ENCODE data around the gene TRAPPC2L. TPM values are rescaled to one million over a fixed set of nuclear protein-coding genes. Genes with fewer than 3 reads are reported as not detected.
"Not testable (repeated sequence)": the region's sequence is repeated elsewhere in the genome, so short reads cannot be mapped to it uniquely, and the experiment has no call there.

TRAPPC2L gene
- polyA plus RNA-seq, 3 donors, result 25.4 to 56.8 (median 47.6) TPM

DNA sequence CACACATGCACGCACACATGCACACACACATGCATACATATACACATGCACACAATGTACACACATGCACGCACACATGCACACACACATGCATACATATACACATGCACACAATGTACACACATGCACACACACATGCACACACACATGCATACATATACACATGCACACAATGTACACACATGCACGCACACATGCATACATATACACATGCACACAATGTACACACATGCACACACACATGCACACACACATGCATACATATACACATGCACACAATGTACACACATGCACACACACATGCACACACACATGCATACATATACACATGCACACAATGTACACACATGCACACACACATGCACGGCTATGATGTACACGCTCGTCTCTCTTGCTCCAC is 37.3 kb downstream of the TRAPPC2L start:
- not testable (repeated sequence) for H3K27ac ChIP-seq (ENCODE audit: low read depth, low read length)
- 81 to 97% (median 94%) methylated on average over 4 to 5 of the region's 6 CpGs for WGBS, 3 donors

DNA sequence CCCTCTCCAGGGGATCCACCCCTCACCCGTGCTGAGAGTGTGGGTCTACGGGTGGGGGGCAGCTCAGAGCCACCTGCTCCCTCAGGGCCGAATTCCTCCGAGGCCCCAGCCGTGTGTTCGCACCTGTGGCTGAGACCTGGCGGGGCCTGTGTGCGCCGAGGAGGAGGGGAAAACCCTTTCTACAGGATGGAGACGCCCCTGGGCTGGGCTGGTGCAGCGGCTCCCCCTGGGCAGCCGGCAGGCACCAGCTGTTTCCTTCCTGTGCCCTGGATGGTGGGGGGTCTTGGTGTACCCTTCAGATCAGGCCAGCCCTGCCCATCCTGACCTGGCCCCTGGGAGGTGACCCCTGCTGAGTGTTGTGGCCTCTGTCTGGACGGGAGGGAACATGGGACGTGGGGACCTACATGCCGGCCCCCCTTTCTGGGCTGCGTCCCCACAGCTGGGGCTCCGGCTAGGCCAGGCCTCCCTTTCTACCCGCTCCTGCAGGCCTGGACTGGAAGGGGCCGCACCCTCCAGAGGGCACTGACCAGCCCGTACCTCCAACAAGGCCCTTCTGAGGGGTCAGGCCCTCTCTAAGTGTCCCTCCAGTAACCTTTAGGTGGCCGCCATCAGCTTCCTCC is 37.9 kb downstream of the TRAPPC2L start:
- no peak overlapping the region for H3K27ac ChIP-seq (ENCODE audit: low read depth, low read length)
- 75 to 89% (median 83%) methylated on average over 21 of the region's 21 CpGs for WGBS, 3 donors

DNA sequence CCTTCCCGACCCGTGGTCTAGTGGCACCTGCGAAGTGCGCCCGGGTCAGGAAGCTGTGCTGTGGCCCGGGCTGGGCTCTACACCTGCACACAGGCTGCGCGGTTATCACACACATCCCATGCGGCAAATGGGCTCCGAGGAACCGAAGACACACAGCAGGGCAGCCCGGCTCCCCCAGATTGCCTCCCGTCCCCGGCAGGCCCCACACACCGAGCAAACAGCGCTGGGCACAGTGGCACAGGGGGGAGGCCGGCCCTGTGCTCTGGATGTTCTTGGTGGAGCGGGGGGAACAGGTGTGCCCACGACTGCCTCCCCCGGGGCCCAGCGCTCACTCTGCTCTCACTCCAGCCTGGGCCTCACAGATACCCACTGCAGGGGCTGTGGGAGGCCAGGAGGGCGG is 38.4 kb downstream of the TRAPPC2L start:
- 94 to 95% (median 94%) methylated on average over 22 of the region's 22 CpGs for WGBS, 3 donors
- H3K27ac ChIP-seq (ENCODE audit: low read depth, low read length), result no peak overlapping the region

DNA sequence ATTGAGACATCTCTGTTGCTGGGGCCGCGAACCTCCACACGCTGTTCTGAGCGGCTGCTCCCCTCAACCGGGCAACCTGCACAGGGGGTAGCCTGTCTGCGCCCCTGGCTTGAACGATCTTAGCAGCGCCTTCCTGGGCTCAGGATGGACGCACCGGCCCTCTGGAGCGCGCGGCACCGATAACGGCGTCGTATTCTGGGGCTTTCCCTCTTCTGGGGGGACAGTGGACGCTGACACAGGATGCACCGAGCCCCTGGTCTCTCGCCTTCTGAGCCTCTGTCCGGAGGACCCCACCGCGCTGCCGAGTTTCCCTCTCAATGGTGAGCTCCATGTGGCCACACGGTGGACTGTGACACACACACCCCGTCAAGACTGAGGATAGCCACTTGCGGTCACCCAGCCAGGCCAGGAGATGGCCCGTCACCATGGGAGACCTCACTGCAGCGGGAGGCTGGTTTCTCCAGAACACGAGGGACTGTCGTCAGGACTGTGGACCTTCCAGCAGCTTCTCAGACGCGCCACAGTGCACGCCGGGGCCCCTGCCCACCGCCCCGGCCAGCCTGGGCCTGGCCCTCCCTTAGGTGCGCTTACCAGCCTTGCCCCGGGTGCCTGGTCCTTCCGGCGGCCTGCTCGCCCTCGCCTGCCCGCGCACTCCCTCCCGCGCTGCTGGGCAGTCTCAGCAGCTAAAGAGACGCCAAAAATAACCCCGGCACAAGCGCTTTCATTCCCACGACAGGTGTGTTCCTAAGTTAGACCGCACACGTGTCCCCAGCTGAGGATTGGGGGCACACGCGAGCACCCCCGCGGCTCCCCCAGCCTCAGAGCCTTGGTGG is 39.5 kb downstream of the TRAPPC2L start:
- WGBS, 3 donors, result 90 to 92% (median 92%) methylated on average over 43 to 57 of the region's 57 CpGs
- H3K27ac ChIP-seq (ENCODE audit: low read depth, low read length), result no peak overlapping the region

DNA sequence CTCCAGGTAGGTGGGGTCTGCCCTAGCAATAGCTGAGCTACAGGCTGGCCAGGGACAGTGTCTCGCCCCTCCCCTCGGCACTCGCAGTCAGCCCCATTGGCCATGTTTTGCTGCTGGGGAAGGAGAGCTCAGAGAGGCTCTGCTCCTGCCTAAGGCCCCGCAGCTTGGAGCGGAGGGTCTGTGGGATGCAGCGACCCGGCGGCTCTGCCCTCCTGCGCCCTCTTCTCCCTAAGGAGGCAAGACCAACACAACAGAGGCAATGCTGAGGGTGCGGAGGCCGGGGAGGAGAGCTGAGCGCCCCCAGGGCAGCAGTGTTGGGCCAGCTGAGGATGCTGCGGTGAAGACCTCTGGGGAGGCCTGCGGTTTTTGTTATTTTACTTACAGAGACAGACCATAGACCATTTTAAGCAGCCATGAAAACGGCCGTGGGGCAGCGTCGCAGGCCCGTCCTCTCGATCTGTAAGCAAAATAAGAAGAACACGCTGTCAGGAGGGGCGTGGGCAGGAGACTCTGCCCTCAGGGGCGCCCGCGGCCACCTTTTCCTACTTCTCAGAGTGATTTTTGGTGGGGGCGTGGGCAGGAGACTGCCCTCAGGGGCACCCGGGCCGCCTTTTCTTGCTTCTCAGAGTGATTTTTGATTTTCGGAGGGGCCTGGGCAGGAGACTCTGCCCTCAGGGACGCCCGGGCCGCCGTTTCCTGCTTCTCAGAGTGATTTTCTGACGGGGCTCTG is 40.9 kb downstream of the TRAPPC2L start:
- WGBS, 3 donors, result 88 to 93% (median 90%) methylated on average over 34 of the region's 34 CpGs

DNA sequence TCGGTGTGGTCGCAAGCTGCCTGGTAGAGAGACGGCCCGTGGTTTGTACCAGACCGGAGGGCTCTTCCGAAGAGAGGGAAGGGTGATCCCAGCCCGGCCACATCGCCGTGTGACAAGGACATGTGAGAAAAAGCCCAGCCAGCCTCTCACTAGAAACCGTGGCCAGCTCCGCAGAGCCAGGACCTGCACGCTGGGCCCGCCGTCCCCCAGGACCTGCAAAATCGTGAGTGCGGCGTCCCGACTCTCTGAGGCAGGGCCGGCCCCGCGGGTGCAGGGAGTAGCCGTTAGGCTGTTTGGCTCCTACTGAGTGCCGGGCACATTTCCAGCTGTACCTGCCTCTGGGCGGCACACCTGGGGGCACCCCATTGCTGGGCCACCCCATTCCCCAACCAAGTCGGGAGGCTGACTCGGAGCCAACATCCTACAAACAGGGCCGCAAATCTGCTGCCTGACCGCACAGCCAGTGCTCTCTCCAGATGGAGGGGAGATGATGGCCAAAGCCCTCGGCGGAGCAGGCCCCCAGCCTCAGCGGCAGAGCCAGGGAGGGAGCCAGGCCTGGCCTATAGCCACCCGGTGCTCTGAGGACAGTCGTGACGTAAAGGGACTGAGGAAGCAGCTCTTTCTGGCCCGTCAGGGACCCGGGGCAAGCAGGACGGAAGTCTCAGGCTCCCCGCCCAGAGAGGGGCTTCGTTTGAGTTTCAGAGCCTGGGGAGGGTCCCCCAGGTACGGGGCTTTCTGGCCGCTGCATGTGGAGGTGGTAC is 43.2 kb downstream of the TRAPPC2L start:
- 87 to 89% (median 88%) methylated on average over 40 to 41 of the region's 41 CpGs for WGBS, 3 donors
- no peak overlapping the region for H3K27ac ChIP-seq (ENCODE audit: low read depth, low read length)

More for the DNA sequence above, 40.9 kb downstream of the TRAPPC2L start:
- no peak overlapping the region for H3K27ac ChIP-seq (ENCODE audit: low read depth, low read length)

DNA sequence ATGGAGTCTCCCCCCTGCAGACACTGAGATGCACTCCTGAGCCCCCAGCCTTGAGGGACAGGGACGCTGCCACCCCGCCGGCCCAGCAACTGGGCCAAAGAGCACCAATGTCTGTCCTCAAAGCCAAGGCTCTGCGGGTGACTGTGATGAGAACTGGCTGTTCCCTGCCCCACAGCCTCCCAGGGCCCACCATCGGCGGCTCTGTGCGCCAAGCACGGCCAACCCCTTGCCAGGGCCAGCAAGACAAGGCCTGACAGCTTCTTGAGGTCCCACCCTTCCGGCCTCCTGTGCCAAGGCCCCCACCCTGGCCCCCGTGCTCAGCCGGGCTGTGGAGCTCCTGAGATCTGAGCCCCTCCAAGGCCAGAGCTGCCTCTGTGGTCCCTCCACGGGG is 43.7 kb downstream of the TRAPPC2L start:
- no peak overlapping the region for H3K27ac ChIP-seq (ENCODE audit: low read depth, low read length)
- 87 to 93% (median 88%) methylated on average over 12 of the region's 12 CpGs for WGBS, 3 donors

DNA sequence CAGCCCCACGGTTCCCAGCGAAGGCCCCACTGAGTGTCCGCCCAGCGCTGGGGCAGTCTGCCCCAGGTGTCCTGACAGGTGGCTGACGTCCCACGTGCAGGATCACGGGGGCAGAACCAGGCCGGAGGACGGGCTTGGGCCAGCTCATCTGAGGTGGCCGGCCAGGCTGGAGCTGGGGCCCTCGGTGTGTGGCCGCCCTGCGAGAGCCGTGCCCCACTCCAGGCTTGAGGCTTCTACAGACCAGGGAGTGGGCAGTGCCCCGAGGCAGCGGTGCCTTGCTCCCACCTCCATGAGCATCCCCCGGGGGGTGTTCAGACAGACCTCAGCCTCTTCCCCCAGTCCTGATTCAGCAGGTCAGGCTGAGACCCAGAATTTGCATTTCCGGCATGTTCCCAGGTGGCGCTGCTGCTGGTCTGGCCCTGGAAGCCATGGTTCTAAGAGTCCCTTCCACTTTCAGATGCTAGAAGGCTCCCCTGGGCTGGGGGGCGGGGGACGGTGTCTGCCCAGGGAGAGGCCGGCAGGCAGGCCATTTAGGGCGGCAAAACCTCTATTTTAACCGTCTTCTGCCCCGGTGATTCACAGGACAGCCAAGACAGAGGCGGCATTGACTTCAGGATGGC is 44.9 kb downstream of the TRAPPC2L start:
- 79 to 88% (median 80%) methylated on average over 26 of the region's 26 CpGs for WGBS, 3 donors
- H3K27ac ChIP-seq (ENCODE audit: low read depth, low read length), result no peak overlapping the region

DNA sequence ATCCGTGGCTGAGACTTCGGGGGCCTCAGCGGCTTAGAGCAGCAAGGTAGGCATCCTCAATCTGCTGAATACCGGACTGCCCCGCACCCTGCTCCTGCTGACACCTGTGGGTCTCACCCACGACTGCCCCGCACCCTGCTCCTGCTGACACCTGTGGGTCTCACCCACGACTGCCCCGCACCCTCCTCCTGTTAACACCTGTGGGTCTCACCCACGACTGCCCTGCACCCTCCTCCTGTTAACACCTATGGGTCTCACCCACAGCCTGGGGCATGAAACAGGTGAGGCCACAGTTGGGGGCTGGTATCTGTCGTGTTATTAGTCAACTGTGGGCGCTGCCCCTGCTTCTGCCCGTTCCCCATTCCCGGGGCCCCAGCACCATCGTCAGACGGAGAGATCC is 45.8 kb downstream of the TRAPPC2L start:
- WGBS, 3 donors, result 75 to 87% (median 86%) methylated on average over 16 of the region's 16 CpGs
- H3K27ac ChIP-seq (ENCODE audit: low read depth, low read length), result no peak overlapping the region

DNA sequence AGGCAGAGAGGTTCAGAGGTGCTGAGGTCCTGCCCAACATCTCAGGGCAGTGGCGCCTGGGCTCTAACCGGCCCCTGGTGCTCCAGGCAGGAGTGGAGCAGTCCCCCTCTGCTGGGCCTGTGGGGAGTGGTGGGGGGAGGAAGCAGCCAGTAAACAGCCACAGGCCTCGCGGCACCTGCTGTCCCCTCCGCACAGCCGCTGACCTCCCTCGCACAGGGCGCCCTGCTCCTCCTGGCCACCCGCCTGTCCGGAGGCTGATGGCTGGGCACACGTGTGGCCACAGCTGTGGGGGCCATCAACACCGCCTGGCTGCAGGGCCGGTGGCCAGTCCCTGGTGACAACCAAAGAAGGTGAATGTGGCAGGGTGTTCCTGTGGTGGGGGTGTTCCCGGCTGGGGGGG is 46.3 kb downstream of the TRAPPC2L start:
- 70 to 80% (median 71%) methylated on average over 14 of the region's 14 CpGs for WGBS, 3 donors
- H3K27ac ChIP-seq (ENCODE audit: low read depth, low read length), result no peak overlapping the region

DNA sequence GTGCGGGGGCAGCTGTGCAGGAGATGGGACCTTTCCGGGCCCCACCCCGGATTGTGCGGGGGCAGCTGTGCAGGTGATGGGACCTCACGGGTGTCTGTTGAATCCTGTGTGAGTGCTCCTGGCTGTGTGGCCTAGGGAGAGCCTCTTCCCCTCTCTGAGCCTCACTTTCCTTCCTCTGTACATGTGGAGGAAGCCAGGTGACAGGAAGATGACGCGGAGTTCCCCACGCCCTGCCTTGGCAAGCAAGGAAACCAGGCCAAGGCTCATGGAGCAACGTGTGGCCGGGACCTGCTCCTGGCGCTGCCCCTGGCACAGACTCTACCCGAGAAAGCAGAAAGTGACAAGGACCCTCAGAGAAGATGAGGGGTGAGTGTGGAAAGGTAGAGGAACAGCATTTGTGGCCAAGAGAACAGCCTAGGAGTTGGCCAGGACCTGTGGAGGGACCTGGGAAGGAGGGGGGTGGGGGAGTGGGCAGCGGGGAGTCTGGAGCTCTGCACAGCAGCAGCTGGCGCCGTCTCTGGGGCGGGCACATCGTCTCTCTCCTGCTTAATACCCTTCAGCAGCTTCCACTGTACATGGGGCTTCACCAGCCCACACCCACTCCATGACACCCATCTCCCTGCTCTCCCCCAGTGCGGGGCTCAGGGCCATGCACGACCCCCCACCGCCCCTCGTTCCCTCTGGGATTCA is 47.9 kb downstream of the TRAPPC2L start:
- no peak overlapping the region for H3K27ac ChIP-seq (ENCODE audit: low read depth, low read length)
- 66 to 75% (median 70%) methylated on average over 20 to 21 of the region's 21 CpGs for WGBS, 3 donors

DNA sequence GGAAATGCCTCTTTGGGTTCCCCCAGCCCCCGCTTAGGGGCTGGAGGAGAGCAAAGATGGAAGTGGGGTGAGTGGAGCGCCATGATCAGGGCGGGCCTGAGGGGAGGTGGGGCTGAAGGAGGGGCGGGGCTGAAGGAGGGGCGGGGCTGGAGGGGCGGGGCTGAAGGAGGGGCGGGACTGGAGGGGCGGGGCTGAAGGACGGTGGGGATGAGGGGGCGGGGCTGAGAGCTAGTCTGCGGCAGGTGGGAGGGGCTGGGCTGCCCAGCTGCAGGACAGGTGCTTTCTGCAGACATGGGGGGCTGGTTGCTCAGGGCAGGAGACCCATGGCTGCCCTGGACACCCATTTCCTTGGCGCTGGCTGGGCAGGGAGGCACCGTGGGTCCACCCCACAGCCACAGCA is 48.6 kb downstream of the TRAPPC2L start:
- no peak overlapping the region for H3K27ac ChIP-seq (ENCODE audit: low read depth, low read length)
- 54 to 56% (median 55%) methylated on average over 7 to 11 of the region's 13 CpGs for WGBS, 3 donors

DNA sequence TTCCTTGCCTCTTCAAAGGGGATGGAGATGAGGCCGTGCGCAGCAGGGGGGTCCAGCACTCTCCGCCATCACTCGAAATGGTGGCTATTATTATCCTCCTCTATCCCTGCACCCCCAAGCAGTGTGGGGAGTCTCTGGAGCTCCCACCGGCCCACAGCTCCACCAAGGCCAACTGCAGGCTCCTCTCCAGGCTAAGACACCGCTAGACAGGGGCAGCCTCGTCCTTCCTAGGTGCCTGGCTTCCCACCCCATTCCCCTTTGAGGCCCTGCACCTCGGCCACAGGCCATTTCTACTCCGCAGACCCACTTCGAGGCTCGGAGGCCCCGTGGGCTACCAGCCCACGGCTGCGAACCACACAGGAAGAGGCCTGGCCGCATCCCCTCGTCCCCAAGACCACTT is 49.1 kb downstream of the TRAPPC2L start:
- H3K27ac ChIP-seq (ENCODE audit: low read depth, low read length), result no peak overlapping the region
- WGBS, 3 donors, result 82 to 92% (median 82%) methylated on average over 16 of the region's 16 CpGs

DNA sequence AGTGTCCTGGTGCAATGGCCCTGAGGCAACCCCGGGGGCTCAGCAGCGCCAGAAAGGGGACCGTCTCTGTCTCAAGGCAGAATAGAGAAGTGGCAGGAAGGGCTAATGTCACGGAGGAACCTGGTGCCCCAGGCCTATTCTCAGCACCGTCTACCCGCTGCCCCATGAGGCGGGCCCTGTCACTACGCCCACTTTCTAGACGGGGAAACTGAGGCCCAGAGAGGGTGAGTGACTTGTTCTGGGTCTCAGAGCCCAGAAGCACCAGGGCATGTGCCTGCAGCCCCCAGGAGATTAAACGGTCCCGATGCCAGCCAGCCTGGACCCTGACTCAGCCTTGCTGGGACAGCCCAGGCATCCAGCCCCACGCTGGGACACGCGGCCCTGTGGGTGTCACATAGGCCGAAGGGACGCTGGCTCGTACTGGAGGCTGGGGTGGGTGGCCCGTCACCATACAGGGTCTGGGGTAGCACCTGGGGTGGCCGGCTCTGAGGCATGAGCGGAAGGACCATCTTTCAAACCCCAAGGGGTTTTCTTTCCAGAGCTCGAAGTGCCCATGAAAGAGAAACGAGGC is 49.7 kb downstream of the TRAPPC2L start:
- WGBS, 3 donors, result 81 to 93% (median 85%) methylated on average over 22 of the region's 22 CpGs
- H3K27ac ChIP-seq (ENCODE audit: low read depth, low read length), result no peak overlapping the region

DNA sequence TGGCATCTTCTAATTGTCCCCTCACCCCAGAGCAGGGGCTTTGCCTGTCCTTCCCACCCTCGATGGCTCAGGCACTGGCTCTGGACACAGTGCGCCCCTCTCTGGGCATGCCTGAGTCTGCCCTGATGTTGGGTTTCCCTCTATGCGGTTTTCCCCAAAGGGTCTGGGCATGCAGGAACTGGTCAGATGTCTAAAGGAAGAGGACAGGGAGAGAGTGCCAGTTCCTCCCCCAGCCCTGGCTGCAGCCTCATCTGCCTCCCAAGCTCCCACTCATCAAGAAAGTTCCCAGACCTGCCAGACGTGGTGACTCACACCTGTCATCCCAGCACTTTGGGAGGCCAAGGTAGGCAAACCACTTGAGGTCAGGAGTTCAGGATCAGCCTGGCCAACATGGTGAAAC is 50.8 kb downstream of the TRAPPC2L start:
- H3K27ac ChIP-seq (ENCODE audit: low read depth, low read length), result no peak overlapping the region
- 67 to 91% (median 80%) methylated on average over 4 of the region's 4 CpGs for WGBS, 3 donors

DNA sequence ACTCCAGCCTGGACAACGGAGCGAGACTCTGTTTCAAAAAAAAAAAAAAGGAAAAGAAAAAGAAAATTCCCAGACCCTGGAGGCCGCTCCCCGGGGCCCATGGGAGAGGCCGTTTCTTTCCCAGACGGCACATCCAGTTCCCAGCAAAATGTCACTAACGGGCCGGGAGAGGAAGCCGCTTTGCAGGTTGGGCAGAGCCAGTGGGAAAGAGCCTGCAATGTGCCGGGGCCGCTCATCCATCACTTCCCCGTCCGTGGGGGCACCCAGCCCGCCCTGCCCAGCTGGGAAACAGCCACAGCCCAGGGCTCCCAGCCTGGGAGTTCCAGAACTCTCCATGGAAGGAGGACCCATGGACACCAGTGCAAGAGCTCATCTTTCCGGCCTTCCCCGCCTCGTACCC is 51.4 kb downstream of the TRAPPC2L start:
- no peak overlapping the region for H3K27ac ChIP-seq (ENCODE audit: low read depth, low read length)
- WGBS, 3 donors, result 76 to 88% (median 79%) methylated on average over 16 to 17 of the region's 17 CpGs

DNA sequence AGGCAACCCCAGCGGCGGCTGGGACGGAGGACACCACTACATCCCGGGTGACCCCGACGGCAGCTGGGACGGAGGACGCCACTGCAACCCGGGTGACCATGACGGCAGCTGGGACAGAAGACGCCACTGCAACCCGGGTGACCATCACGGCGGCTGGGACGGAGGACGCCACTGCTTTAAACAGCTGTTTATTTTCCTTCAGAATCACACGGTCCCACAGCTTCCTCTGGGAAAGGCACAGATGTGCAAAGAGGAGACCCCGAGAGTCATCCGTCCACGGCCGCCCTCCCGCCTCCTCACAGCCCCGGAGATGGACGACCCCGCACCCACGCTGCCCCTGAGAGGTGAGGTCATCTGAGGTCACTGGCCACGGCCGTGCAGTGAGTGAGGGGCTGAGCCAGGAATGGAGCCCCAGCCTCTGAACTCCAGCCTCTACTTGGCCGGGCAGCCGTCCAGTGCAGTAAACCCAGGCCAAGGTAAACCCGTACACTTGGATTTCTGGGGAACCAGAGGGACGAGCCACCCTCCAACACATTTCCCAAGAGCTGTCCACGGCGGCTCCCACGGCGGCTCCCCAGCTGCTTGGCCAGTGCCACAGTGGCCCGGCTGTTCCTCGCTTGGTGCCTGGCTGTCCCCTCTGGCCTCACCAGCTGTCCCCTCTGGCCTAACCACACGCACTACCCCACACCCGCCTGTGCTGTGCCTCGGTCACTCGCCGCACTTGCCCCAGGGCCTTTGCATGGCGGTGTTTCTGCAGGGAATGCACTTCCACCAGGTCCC is 52.7 kb downstream of the TRAPPC2L start:
- no peak overlapping the region for H3K27ac ChIP-seq (ENCODE audit: low read depth, low read length)
- WGBS, 3 donors, result 36 to 85% (median 73%) methylated on average over 44 of the region's 44 CpGs

Data from adipose tissue (tissue), 3 donors.